GM18873 (cell line): ENCODE results near the gene STAB1.

Experiments
- ATAC-seq: cut with Tn5 transposase; IDR thresholded peaks from one replicate; pipeline ENCODE4 v1.9.1; 2021; ENCODE audit warnings: mild to moderate bottlenecking, moderate library complexity, moderate number of reproducible peaks; ENCODE audit not compliant: unreplicated experiment, low FRiP score

Gene STAB1

GRCh38 chr3:52484680-52485461, 10.3 kb upstream of the STAB1 start:
- no peak for ATAC-seq

- ATAC-seq, result no peak
Measured at GRCh38 chr3:52487050-52487787, 7.9 kb upstream of the STAB1 start.

GRCh38 chr3:52487788-52488691, 7.1 kb upstream of the STAB1 start:
- ATAC-seq, result no peak

- ATAC-seq, result no peak
Measured at GRCh38 chr3:52488746-52489145, 6.4 kb upstream of the STAB1 start.

DNA sequence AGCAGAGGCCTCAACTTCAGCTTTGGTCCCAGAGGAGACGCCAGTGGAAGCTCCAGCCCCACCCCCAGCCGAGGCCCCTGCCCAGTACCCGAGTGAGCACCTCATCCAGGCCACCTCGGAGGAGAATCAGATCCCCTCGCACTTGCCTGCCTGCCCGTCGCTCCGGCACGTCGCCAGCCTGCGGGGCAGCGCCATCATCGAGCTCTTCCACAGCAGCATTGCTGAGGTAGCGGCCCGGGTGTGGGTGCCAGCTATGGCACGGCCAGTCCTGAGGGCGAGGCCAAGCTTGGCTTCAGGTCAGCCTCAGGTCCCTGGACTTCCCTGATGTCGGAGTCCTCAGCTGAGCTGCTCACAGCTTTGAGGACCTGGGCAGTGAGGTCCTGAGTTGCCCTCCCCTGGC, 5.7 kb upstream of the STAB1 start:
- ATAC-seq, result no peak

GRCh38 chr3:52490035-52490938, 4.9 kb upstream of the STAB1 start:
- ATAC-seq, result no peak

DNA sequence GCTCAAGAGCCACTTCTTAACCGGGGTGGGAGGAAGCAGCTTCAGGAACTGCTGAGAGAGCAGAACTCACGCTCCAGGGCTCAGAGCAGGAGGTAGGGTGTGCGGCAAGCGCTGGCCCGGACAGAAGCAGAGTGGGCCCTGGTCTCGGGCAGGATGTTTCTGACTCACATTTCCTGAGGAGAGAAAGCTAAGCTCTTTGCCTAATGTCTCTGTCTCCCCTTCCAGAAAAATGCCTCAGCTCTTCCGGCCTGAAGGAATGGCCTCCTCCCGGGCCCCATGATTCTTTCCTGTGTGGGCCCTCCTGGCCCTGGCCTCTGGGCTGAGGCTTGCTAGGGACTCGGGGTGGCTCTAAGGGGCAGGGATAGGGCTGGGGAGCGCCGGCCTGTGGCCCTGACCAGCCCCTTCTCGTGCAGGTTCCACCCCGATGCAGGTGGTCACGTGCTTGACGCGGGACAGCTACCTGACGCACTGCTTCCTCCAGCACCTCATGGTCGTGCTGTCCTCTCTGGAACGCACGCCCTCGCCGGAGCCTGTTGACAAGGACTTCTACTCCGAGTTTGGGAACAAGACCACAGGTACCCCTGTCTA, 4.1 kb upstream of the STAB1 start:
- ATAC-seq, result no peak

- ATAC-seq, result no peak
Measured at GRCh38 chr3:52492059-52492458, 3.1 kb upstream of the STAB1 start.

DNA sequence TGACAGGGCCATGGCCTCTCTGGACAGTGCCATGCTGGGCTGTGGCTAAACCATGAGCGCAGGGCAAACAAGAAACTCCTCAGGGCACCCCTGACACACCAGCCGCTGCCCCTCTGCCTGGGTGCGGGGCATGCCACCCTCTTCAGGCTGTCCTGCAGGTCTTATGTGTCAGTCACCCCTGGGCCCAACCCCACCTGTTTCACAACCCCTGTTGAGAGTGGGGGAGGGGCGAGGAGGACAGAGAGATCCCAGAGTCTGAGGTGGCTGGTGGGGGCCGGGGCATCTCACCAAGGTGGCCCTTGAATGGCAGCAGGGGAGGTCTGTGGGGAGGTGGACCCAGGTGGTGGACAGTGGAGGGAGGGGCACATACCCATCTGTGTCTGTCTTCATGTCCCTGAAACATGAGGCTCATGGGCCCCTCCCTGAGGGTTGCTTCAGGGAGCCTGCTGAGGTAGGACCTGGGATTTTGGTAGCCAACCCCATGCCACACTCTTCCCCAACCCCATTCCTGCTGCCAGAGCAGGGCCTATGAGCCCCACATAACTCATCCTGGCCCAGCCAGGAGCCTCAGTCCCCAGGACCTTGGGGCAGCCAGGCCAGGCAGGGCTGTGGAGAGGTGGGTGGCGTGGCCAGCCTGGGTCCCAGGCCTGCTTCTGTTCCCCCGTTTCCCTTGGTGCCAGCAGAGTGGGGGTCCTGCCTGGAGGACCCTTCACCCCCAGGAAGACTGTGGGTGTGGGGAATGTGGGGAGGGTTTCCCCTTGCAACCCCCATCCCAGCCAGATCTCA, 1.7 kb upstream of the STAB1 start:
- ATAC-seq, result no peak

DNA sequence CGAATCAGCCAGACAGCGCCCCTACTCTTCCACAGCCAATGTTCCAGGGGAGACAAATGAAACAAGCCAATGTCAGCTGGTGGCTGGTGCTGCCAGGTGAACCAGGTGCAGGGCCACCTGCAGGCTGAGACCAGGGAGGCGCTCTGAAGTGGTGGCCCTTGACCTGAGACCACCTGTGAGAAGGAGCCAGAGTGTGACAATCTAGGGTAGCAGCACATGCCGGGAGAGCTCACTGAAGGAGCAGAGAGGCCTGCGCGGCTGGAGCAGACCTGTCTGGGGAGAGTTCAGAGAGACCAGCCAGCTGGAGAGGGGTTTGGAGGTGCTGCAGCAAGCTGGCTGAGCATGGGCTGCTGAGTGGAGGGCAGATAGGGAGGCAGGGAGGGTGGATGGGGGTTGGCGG, 693 bp upstream of the STAB1 start:
- no peak for ATAC-seq

GRCh38 chr3:52495777-52496602, 852 bp downstream of the STAB1 start:
- no peak for ATAC-seq

- ATAC-seq, result no peak
Measured at GRCh38 chr3:52498137-52499054, 3.3 kb downstream of the STAB1 start.

DNA sequence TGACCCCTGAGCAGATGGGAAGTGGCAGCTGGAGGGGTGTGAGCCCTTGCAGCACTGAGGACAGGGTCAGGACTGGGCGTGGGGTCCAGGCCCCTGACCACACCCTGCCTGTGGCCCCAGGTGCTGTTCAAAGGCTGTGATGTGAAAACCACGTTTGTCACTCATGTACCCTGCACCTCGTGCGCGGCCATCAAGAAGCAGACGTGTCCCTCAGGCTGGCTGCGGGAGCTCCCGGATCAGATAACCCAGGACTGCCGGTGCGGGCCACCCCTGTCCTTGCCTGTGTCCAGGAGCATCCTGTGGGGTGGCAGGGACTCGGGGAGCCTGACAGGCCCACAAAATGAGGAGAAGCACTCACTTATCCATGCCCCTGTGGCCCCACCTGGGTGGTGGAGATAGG, 5.9 kb downstream of the STAB1 start:
- no peak for ATAC-seq

DNA sequence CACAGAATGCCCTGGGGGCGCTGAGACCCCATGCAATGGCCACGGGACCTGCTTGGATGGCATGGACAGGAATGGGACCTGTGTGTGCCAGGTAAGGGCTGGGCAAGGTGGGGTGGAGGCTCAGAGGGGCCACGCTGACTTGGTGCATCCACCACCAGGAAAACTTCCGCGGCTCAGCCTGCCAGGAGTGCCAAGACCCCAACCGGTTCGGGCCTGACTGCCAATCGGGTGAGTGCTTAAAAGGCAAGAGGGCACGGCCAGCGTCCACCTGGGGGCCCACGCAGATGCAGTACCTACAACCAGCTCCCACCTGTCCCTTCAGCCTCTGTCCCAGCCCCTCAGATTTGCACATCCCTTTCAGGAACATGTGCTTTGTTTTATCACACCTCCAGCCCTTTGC, 6.9 kb downstream of the STAB1 start:
- ATAC-seq, result no peak

- no peak for ATAC-seq
Measured at GRCh38 chr3:52502808-52503350, 7.7 kb downstream of the STAB1 start.

GRCh38 chr3:52503788-52504424, 8.8 kb downstream of the STAB1 start:
- no peak for ATAC-seq
